Activated naive CD8-positive, alpha-beta T cell (primary cell): ENCODE data around the gene AGL.
"Not testable (repeated sequence)": the region's sequence is repeated elsewhere in the genome, so short reads cannot be mapped to it uniquely, and the experiment has no call there.

Experiments used
- H3K27ac Mint-ChIP-seq: one replicate; pipeline ENCODE4 v1.8.0; 2021; ENCODE audit warnings: mixed read lengths
- H3K27me3 Mint-ChIP-seq: one replicate; pipeline ENCODE4 v1.8.0; 2021; ENCODE audit warnings: mixed read lengths
- H3K36me3 Mint-ChIP-seq: one replicate; pipeline ENCODE4 v1.8.0; 2021; ENCODE audit warnings: mixed read lengths
- H3K4me1 Mint-ChIP-seq: one replicate; pipeline ENCODE4 v1.8.0; 2021; ENCODE audit warnings: low read depth, mixed read lengths
- H3K4me3 Mint-ChIP-seq: one replicate; pipeline ENCODE4 v1.8.0; 2021; ENCODE audit warnings: mild to moderate bottlenecking, mixed read lengths
- H3K9me3 Mint-ChIP-seq: one replicate; pipeline ENCODE4 v1.8.0; 2021; ENCODE audit warnings: low read depth, mixed read lengths

AGL gene

DNA sequence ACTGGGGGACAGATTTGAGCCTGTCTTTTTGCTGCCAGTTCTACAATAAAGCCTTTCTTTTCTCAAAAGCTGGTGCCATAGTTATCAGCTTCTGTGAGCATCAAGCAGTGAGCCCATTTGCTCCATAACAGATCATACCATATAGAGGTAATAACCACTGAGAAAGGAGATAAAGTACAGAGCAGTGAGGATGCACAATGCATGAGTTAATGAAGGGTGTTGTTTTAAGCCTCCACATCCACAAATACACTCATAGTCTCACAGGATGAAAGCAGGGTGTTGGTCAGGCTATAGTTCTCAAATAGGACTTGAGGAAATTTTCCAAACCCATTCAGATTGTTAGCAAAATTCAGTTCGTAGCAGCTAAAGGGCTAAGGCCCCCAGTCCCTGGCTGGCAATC is 94.0 kb downstream of the AGL start:
- H3K9me3 Mint-ChIP-seq, result no peaks in the 10 kb centered on the region
- no peak overlapping the region for H3K4me3 Mint-ChIP-seq
- H3K27ac Mint-ChIP-seq, result no peak overlapping the region
- no peaks in the 10 kb centered on the region for H3K27me3 Mint-ChIP-seq
- no peaks in the 10 kb centered on the region for H3K4me1 Mint-ChIP-seq
- no peaks in the 10 kb centered on the region for H3K36me3 Mint-ChIP-seq

- Mint-ChIP-seq H3K27me3 (no peaks in the 10 kb centered on the region), H3K36me3 (no peaks in the 10 kb centered on the region), H3K4me1 (no peaks in the 10 kb centered on the region), H3K9me3 (no peaks in the 10 kb centered on the region), H3K27ac (no peak overlapping the region), H3K4me3 (no peak overlapping the region)
Measured at GRCh38 chr1:99945174-99945573, 95.0 kb downstream of the AGL start.

DNA sequence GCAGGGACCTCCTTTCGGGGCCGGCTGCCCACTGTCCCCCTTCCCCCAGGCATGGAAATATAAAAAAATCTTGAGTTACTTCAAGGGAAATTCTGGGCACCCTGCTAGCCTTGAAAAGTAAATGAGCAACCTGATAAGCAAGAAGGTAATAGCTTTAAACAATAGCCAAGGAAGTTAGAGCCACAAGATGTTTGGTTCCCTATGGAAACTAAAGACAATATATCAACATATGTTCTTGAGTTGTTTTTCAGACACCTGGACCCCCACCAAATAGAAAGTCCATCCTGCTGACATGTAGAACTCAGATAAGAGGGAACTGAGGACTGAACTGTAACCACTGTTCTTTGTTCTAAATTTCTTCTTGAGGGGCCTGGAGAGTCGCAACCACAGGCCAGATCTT is 100.3 kb downstream of the AGL start:
- Mint-ChIP-seq H3K36me3 (no peaks in the 10 kb centered on the region), H3K27me3 (no peaks in the 10 kb centered on the region), H3K9me3 (no peaks in the 10 kb centered on the region), H3K27ac (no peak overlapping the region), H3K4me1 (no peaks in the 10 kb centered on the region), H3K4me3 (no peak overlapping the region)

DNA sequence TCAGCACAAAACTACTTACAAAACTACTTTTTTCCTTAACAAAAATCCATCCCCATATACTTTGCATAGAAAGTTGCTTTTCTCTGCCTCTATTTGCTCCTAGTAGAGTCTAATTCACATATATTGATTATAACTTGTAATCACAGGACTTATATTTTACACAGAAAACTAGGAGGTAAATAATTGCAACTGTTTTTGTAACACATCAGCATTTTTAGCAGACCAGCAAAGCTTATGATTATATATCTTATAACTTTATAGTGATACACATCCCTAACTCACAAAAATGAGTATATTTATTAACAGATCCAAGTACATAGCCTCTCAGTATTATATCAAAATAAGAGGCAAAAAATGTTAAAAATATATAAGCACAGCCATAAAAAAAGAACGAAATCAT is 102.4 kb downstream of the AGL start:
- H3K27me3 Mint-ChIP-seq, result no peaks in the 10 kb centered on the region
- H3K27ac Mint-ChIP-seq, result no peak overlapping the region
- no peaks in the 10 kb centered on the region for H3K4me1 Mint-ChIP-seq
- H3K4me3 Mint-ChIP-seq, result no peak overlapping the region
- no peaks in the 10 kb centered on the region for H3K9me3 Mint-ChIP-seq
- no peaks in the 10 kb centered on the region for H3K36me3 Mint-ChIP-seq

DNA sequence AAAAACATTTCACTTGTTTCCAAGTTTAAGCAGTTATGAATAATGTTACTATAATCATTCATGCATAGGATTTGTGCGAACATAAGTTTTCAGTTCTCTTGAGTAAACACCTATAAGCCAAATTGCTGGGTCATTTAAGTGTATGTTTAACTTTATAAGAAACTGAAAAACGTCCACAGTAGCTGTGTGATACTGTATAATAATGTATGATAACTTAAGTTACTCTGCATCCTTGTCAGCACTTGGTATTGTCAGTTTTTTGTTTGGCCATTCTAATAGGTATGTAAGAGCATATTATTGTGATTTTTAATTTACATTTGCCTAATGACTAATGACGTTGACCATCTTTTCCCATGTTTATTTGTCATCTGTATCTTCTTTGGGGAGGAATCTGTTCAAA is 105.2 kb downstream of the AGL start:
- H3K27ac Mint-ChIP-seq, result no peak overlapping the region
- no peaks in the 10 kb centered on the region for H3K36me3 Mint-ChIP-seq
- H3K4me3 Mint-ChIP-seq, result no peak overlapping the region
- no peaks in the 10 kb centered on the region for H3K9me3 Mint-ChIP-seq
- H3K4me1 Mint-ChIP-seq, result no peaks in the 10 kb centered on the region
- no peaks in the 10 kb centered on the region for H3K27me3 Mint-ChIP-seq

DNA sequence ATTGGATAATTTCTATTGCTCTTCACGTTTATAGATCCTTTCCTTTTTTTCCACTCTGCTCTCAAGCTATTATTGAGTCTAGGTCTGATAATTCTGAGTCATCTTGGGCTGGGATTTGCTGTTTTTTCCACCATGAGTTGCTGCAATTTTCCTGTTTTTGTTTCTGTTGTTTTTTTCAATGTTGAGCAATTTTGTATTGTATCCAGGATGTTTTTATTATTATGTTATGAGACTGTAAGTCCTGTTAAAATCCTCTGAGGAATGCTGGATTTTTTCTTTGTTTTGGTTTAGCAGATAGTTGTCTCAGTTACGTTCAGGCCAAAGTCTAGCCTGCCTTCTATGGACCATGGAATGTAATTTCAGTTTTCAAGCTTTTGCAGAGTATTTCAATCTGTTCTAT is 106.6 kb downstream of the AGL start:
- no peaks in the 10 kb centered on the region for H3K9me3 Mint-ChIP-seq
- no peak overlapping the region for H3K4me3 Mint-ChIP-seq
- no peaks in the 10 kb centered on the region for H3K27me3 Mint-ChIP-seq
- no peaks in the 10 kb centered on the region for H3K36me3 Mint-ChIP-seq
- no peaks in the 10 kb centered on the region for H3K4me1 Mint-ChIP-seq
- H3K27ac Mint-ChIP-seq, result no peak overlapping the region

DNA sequence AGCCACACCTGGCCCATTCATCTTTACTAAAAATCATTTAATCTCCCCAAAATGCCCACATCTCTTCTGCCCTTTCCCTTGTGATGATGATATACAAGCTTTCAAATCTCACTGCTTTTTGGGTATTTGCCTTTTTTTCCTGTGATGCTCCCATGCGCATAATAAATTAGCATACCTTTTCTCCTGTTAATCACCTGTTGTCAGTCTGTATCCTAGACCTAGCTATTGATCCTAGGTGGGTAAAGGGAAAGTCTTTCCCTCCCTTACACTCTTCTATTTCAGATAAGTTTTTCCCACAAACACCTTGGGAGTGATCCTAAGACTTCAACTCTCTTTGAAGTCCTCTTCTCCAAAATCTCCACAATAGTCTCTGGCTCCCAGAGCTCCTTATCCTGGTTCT is 107.7 kb downstream of the AGL start:
- Mint-ChIP-seq H3K27me3 (no peaks in the 10 kb centered on the region), H3K9me3 (no peaks in the 10 kb centered on the region), H3K36me3 (no peaks in the 10 kb centered on the region), H3K4me3 (no peak overlapping the region), H3K4me1 (no peaks in the 10 kb centered on the region), H3K27ac (no peak overlapping the region)

DNA sequence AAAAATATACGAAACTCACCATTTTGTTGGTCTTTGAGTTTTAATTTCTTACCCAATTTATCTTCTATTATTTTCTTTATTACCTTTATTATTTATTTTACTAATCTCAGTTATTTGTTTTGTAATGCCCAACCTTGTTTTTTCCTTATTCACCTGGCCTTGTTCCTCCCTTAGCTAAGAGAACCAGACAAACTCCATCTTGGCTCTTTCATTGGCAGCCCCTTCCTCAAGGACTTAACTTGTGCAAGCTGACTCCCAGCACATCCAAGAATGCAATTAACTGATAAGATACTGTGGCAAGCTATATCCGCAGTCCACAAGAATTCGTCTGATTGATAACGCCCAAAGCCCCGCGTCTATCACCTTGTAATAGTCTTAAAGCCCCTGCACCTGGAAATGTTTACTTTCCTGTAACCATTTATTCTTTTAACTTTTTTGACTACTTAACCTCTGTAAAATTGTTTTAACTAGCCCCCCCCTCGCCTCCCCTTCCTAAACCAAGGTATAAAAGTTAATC is 109.1 kb downstream of the AGL start:
- H3K4me1 Mint-ChIP-seq, H3K9me3 Mint-ChIP-seq, H3K27ac Mint-ChIP-seq, H3K27me3 Mint-ChIP-seq, H3K4me3 Mint-ChIP-seq, H3K36me3 Mint-ChIP-seq: not testable (repeated sequence)

- not testable (repeated sequence) for H3K27ac Mint-ChIP-seq, H3K27me3 Mint-ChIP-seq, H3K4me1 Mint-ChIP-seq, H3K9me3 Mint-ChIP-seq, H3K36me3 Mint-ChIP-seq, H3K4me3 Mint-ChIP-seq
Measured at GRCh38 chr1:99960260-99960659, 110.1 kb downstream of the AGL start.

- Mint-ChIP-seq H3K27me3 (no peaks in the 10 kb centered on the region), H3K4me1 (peaks cover 3% of the 10 kb centered on the region), H3K36me3 (no peaks in the 10 kb centered on the region), H3K27ac (no peak overlapping the region), H3K9me3 (no peaks in the 10 kb centered on the region), H3K4me3 (no peak overlapping the region)
Measured at GRCh38 chr1:99963041-99963795, 113.1 kb downstream of the AGL start.

DNA sequence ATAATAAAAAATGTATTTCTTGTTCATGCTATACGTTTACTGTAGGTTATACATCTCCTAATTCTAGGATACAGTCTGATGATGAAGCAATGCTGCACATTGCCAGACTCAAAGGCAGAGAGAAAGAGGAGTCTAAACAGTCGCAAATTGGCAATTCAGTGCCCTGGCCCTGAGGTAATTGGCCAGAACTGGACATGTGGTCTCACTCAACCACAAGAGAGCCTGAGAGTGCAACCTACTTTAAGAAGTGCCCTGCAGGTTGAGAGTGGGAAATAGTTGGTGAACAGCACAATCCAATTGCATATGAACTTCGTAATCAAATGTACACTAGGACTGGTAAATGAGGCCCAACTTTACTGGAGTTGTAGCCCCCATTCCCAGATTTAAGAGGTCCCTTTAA is 114.6 kb downstream of the AGL start:
- Mint-ChIP-seq H3K9me3 (no peaks in the 10 kb centered on the region), H3K27me3 (no peaks in the 10 kb centered on the region), H3K27ac (no peak overlapping the region), H3K4me1 (peaks cover 17% of the 10 kb centered on the region), H3K4me3 (no peak overlapping the region), H3K36me3 (no peaks in the 10 kb centered on the region)

DNA sequence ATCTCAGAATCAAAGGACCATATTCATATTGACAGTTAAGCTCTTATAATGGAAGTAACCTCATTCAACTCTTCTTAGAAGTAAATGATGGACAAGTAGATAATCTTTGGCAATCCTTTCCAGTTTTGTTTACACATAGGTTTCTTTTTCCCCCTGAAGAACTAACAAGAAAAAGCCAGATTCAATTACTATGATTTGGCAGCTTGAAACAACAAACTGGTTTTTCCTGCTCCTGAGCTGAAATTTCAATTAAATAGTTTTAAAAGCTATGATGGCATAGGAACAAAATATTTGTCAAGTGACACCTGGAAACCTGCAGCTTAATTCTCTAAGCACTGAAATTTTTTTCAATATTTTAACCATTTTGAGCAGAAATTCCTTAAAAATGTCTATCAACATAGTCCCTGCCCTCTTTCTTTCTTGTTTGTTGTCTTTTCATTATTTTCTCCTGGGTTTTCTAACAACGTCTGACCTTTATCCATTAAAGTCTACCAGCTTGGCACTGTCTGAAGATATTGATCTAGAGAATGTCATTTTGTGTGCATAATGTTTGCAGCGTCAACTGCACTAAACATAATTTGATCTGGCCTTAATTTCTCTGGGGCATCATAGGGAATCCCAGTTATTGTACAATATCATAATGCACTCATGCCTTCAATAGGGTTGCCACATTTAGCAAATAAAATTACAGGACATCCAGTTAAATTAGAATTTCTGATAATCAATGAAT is 115.7 kb downstream of the AGL start:
- no peaks in the 10 kb centered on the region for H3K36me3 Mint-ChIP-seq
- H3K27me3 Mint-ChIP-seq, result no peaks in the 10 kb centered on the region
- H3K4me1 Mint-ChIP-seq, result peaks cover 25% of the 10 kb centered on the region
- H3K27ac Mint-ChIP-seq, result no peak overlapping the region
- H3K9me3 Mint-ChIP-seq, result no peaks in the 10 kb centered on the region
- H3K4me3 Mint-ChIP-seq, result no peak overlapping the region

- Mint-ChIP-seq H3K27me3 (no peaks in the 10 kb centered on the region), H3K4me3 (peak overlapping the region; percentile 54), H3K4me1 (peaks cover 41% of the 10 kb centered on the region), H3K27ac (no peak overlapping the region), H3K36me3 (no peaks in the 10 kb centered on the region), H3K9me3 (no peaks in the 10 kb centered on the region)
Measured at GRCh38 chr1:99968214-99968613, 118.1 kb downstream of the AGL start.

DNA sequence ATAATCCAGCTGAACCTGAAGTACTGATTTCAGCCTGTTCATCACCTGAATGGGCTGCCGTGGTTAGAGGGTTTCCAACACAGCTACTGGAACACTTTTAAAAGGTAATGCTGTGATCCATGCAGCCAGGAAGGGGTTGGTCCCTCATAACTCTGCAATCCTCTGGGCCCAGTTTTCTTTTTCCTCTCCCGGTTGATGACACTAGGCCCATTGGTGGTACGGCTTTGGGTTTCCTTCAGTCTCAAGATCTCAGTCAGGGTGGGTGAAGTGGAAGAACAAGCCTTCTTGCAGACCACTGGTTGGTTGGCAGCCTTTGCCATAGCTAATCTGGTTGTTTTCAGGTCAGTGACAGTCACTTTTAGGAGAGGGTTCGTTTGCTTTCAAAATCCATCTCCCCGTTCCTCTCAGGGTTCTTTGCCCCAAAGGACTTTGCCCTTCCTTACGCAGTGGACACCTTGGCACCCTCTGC is 119.1 kb downstream of the AGL start:
- H3K9me3 Mint-ChIP-seq, result no peaks in the 10 kb centered on the region
- peak overlapping the region; percentile 98 for H3K4me3 Mint-ChIP-seq
- H3K27ac Mint-ChIP-seq, result peak overlapping the region; percentile 90
- peaks cover 43% of the 10 kb centered on the region for H3K4me1 Mint-ChIP-seq
- no peaks in the 10 kb centered on the region for H3K36me3 Mint-ChIP-seq
- H3K27me3 Mint-ChIP-seq, result no peaks in the 10 kb centered on the region

DNA sequence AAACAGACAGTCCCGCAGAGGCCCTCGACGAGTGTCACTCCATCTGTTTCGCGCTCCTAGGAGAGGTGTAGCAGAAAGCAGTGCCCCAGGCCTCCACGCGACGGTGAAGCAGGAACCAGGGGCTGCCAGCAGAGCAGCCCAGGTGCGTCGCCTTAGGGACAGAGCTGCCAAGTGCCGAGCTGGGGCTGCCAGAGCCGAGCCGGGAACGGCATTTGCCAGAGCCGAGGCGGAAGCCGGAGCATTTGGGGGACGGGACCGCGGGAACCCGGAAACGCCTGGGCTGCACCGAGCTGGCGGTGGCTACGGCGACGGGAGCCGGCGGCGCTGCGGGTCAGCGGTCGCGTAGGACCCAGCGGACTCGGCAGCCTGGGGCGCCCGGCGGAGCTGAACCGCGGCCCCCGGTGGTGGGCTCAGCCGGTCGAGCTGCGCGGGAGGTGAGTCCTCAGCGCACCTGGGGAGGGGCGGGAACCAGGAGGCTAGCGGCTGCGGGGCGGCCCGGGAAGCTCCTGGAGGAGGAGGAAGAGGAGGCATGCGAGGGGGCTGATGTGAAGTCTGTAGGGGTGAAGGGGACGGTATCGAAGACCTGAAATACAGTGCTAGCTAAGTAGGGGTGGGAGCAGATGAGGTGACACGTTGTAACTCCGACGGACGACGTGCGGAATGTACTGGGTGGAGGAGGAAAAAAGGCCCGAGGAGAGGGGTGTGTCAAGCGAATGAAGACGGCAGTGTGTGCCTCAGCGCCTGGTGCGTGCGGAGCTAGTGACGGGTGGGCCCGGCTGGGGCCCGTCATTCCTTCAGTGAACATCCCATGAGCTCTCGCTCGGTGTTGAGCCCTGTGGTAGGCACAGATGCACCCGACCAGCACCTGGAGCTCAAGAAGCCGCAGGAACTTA is 119.8 kb downstream of the AGL start, which contains the start of gene SLC35A3:
SLC35A3 (plus strand) TSS at position 268 of the 893 bp plus-strand sequence. CDS start 23,559 bp downstream, outside the sequence.
- peaks cover 43% of the 10 kb centered on the region for H3K4me1 Mint-ChIP-seq
- no peaks in the 10 kb centered on the region for H3K9me3 Mint-ChIP-seq
- H3K27ac Mint-ChIP-seq, result peak within 1 kb of the TSS; percentile 96
- H3K27me3 Mint-ChIP-seq, result no peaks in the 10 kb centered on the region
- H3K4me3 Mint-ChIP-seq, result peak within 1 kb of the TSS; percentile 98
- H3K36me3 Mint-ChIP-seq, result no peaks in the 10 kb centered on the region
